GM12892 (cell line): Measurements from ENCODE around the gene NPHP4.

Experiments
- POLR2A ChIP-seq: IDR thresholded peaks from 2 replicates; pipeline ENCODE4 v1.6.1; 2011; ENCODE audit warnings: low read depth, low read length, control low read depth
- POLR2AphosphoS5 ChIP-seq: IDR thresholded peaks from 2 replicates; pipeline ENCODE4 v1.6.1; 2011; ENCODE audit warnings: low read depth, low read length, control low read depth

DNA sequence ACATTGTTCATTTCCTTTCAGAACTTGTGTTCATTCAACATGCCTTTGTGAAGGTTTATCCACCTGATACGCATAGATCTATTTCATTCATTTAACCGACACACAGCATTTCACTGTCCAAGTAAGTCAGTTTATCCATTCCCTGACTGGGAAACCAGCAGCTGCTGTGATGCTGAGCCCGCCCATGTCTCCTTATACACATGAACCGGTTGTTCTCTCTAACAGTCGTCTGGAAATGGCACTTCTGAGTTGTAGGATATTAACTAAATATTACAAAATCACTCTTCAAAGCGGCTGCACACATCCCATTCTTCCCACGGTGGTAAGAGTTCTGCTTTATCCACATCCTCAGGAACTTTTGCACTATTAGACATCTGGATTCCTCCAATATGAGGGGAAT, 71.1 kb downstream of the NPHP4 start:
- TF ChIP-seq POLR2AphosphoS5, result no peak
- TF ChIP-seq POLR2A, result no peak
